Fibroblast of skin of scalp (primary cell): ENCODE results near the gene APOD.
A peak's percentile ranks its signal among the peaks of the same experiment; 100 is the strongest.

Experiments used
- DNase-seq: peaks from one replicate; pipeline ENCODE4 v3.0.0-alpha.2; 2013

Gene APOD

DNA sequence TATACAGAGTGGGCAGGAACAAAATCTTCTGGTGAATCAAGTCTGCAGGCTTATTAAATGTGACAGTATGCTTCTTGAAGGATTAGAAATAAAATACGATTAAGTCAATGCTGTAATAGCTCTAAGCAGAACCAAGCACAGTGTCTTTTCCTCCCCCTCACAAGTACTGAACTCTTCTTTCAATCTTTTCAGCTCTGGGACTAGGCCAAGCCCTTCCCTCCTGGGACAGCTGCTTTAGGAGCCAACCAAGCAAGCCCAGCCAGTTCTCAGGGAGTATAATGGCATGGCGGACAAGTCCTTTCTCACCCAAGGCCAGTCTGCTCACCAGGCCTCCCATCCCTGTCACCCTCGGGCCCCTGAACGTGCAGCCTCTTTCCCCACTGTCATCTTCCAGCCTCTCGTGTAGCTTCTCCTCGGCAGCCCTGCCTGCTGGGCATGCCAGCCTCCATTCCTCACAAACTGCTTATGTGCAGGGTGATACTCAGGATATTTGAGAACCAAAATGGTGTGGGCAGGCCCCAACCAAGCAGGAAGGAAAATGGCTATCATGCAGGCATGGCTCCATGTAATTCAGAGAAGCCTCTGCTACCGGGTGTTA, 32.3 kb downstream of the APOD start:
- DNase-seq: peak; percentile 42

DNA sequence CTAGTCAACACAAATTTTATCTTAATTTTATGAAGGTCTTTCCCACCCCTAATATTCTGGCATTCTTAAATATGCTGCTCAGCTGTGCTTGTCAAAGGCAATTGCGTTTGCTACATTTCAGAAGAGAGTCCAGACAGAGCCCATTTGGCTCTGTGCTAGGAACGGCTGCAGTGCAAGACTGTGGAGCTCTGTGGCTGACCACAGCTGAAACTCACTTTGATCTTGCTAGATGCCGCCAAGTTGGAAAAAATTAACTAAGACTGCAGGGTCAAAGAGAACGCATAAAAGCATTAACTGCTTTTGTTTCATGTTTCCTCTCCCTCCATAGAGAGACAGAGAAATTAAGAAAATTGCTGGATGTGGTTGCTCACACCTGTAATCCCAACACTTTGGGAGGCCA, 33.0 kb downstream of the APOD start:
- DNase-seq: no peak

GRCh38 chr3:195549931-195550519, 33.7 kb downstream of the APOD start:
- no peak for DNase-seq

- DNase-seq: no peak
These were observed 34.8 kb downstream of the APOD start for GRCh38 chr3:195548987-195549386.

DNA sequence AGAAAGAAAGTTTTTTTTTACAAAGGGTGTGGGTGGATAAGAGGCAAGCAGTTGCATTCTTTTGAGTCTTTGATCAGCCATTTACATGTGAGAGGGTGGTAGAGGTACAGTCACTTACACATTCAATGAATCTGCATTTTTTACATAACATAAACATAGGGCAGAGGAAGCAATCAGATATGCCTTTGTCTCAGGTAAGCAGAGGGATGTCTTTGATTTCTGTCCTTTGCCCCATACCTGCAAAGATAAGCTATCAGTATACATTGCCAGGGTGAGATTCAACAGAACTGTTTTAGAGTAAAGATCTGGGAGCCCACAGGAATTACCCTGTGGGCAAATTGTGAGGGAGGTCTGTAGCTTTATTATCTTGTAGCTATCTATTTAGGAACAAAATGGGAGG, 35.2 kb downstream of the APOD start:
- no peak for DNase-seq

DNA sequence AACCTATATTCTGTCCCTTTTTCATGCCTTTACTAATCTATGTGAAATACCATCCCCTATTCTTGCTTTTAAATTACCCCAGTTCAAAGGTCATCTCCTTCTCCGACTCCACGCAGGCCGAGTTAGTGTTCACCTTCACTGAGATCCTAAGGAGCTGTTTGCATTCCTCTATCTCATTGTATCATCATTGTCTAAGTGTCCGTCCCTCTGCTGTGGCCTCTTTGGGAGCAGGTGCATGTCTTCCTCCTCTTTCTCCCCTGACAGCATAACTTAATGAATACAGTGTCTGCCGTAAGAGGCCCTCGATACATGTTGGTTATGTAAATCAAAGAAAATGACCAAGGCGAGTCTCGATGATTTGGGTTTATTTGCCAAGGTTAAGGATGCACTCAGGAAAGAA, 35.7 kb downstream of the APOD start:
- no peak for DNase-seq

GRCh38 chr3:195546130-195546560, 37.6 kb downstream of the APOD start:
- DNase-seq: peak; percentile 84

DNA sequence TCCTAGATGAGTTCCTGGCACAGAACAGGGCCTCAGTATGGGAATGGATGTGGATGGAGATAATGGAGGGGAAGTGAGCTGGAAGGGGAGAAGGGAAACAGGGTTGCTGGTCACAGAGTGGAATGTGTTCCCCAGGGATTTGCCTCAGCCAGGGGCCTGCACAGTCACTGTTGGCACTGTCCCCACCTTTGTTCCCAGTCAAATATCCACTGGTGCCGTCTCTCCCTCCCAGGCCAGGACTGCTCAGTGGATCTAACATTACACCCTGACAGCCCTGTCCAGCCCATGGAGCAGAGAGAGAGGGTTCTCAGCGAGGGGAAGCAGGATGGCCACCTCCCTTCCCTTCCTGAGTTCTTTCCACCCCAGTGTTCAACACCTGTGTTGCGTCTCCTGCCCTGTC, 39.1 kb downstream of the APOD start:
- no peak for DNase-seq

DNA sequence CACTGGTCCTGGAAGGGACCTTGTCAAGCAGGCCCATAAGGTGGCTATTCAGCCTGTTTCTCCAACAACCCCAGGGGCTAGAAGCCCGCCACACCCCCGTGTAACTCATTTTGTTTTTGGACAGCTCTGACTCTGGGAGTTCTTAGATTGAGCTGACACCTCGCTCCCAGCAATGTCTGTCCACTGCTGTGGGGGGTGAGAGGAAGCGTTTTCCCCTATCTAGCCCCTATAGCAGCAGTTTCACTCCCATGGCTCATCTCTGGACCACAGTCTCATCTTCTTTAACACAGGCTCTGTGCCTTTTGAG, 39.6 kb downstream of the APOD start:
- no peak for DNase-seq

- DNase-seq: no peak
These were observed 40.1 kb downstream of the APOD start for GRCh38 chr3:195543500-195544229.

DNA sequence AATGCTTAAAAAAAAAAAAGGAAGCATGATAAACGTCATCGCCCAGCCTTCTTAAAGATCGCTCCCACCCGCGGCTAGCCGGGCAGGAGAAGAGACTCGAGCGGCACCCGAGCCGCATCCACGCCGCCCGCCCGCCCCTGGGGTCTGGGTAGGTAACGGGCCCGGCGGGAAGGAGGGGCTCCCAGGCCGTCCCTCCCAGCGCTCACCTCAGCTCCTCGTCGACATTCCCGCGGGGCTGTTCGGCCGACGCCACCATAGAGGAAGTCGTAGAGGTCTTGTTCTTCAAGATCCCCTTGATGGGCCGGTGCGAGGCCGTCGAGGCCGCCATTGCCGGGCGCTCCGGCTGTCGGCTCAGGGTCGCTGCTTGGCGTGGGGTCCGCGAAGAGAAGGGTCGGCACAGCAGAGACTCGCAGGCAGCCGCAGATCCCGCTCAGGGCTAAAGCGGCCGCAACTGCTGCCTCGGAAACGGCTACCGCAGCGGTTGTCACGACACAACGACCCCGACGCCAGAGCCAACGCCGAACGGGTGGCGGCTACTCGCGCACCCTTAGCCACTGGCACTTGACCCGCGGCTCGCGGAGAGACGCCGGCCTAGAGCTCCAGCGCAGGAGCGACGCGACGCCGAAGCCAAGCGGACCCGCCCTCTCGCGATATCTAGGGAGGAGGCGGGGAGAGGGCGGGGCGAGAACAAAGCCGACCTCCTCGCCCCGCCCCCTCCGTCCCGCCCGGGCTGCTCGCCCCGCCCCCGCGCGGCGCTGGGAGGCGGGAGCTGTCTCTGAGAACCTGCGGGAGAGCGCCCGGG, 40.8 kb downstream of the APOD start, which contains the start of gene PPP1R2:
Gene PPP1R2, minus strand, starts transcription at position 628 of the 802 bp plus-strand sequence. Its CDS starts 300 bp downstream, at position 328.
- DNase-seq: peak; percentile 94

DNA sequence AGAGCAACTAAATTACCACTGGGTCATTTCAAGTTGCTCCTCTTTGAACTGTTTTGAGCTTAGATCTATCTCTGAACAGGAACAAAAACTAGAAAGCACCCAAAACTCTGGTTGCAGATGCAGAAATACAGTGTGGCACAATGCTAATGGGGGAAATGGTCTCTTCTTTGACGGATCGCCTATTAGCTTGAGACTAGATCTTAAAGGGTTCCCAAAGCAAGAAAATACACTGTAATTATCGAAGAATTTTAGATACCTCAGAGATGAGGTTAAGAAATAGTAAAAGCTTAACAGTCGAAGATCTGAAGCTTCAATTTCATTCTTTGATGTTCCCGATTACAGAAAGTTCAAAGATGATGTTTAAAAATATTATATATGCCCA, 41.4 kb downstream of the APOD start:
- DNase-seq: no peak

GRCh38 chr3:195540511-195540910, 43.2 kb downstream of the APOD start:
- DNase-seq: no peak

DNA sequence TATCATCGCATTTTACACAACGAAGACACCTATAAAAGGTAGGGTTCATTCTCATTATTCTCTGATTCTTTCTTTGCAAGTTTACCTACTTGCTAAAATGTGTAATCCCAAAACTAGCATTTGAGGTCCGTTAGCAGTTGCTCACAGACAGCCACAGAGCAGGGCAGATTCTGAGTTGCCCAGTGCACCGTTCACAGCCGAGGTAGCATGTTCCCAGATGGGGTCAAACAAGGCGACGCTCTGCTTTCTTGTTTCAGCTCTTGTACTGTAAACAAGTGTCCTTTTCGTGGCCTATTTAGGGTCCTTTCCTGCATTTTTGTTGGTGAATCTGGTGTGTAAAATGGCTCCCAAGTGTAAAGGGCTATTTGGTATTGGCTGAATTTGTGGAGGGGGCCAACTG, 43.7 kb downstream of the APOD start:
- no peak for DNase-seq

DNA sequence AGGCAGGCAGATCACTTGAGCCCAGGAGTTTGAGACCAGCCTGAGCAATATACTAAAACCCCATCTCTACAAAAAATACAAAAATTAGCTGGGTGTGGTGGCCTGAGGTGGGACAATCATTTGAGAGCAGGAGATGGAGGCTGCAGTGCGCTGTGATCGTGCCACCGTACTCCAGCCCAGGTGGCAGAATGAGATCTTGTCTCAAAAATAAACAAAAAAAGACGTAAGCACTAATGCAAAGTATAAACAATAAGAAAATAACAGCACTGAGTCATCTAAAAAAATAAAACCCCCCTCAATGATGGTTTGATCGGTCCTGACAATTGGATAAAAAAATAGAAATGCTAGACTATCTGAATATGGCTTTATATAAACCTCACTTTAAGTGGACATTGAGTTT, 44.3 kb downstream of the APOD start:
- DNase-seq: no peak

- no peak for DNase-seq
These were observed 45.7 kb downstream of the APOD start for GRCh38 chr3:195537995-195538394.

DNA sequence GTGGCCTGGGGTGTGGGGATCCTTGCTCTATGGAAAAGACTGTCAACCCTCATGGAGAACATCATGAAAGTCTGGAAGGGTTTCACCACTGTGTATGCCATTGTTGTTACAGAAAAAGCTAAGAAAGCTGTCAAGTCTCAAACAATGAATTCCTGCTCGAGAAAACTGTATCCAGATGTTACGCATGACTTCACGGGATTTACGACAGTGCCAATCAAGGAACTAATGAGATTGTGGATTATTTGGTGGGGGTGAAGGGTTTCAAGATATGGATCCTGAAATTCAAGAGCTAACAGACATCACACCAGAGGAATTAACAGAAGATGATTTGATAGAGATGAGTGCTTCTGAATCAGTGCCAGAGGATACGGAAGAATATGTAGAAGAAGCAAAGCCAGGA, 48.4 kb downstream of the APOD start:
- DNase-seq: no peak

DNA sequence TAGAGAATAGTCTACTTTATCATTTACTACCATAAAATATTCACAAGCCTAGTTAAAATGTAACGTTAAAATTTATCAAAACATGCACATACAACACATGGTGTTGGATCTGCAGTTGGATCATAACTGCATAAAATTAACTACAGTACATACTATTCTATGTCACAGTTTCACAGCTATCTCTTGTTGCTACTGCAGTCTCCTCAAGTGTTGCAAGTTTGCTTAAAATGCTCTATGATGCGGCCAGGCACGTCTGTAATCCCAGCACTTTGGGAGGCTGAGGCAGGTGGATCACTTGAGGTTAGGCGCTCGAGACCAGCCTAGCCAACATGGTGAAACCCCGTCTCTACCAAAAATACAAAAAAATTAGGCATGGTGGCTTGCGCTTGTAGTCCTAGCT, 50.9 kb downstream of the APOD start:
- DNase-seq: no peak

- DNase-seq: no peak
These were observed 51.4 kb downstream of the APOD start for GRCh38 chr3:195532345-195532744.

- DNase-seq: no peak
These were observed 52.1 kb downstream of the APOD start for GRCh38 chr3:195531683-195532082.

- no peak for DNase-seq
These were observed 57.2 kb downstream of the APOD start for GRCh38 chr3:195526492-195526891.

DNA sequence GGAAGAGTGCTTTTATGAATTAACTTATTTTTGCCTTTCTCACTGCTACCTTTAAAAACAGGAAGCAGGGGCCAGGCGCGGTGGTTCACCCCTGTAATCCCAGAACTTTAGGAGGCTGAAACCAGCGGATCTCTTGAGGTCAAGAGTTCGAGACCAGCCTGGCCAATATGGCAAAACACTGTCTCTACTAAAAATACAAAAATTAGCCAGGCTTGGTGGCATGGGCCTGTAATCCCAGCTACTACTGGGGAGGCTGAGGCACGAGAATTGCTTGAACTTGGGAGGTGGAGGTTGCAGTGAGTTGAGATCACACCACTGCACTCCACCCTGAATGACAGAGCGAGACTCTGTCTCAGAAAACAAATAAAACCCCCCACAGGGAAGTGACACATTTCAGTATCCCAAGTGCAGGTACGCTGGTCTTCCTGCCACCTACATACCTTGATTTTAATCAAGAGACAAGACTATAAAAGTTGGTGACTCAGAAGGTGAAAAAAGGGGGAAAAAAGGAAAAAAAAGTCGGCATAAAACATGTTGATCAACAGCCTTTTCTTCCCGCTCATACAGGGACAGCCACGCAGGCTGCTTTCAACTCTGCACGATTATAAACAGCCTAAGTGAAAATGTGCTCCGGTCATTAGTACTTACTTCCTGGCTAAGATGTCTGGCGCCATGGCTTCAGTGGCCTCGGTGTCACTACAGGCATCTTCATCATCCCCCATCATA, 59.4 kb downstream of the APOD start:
- no peak for DNase-seq
